ENCODE results near the gene B3GNT5. TPM values are rescaled to one million over a fixed set of nuclear protein-coding genes. Genes with fewer than 3 reads are reported as not detected.

Gene B3GNT5
- total and polyA plus RNA-seq, 2 experiments from 2014 or later: 22.7 to 39.6 TPM

DNA sequence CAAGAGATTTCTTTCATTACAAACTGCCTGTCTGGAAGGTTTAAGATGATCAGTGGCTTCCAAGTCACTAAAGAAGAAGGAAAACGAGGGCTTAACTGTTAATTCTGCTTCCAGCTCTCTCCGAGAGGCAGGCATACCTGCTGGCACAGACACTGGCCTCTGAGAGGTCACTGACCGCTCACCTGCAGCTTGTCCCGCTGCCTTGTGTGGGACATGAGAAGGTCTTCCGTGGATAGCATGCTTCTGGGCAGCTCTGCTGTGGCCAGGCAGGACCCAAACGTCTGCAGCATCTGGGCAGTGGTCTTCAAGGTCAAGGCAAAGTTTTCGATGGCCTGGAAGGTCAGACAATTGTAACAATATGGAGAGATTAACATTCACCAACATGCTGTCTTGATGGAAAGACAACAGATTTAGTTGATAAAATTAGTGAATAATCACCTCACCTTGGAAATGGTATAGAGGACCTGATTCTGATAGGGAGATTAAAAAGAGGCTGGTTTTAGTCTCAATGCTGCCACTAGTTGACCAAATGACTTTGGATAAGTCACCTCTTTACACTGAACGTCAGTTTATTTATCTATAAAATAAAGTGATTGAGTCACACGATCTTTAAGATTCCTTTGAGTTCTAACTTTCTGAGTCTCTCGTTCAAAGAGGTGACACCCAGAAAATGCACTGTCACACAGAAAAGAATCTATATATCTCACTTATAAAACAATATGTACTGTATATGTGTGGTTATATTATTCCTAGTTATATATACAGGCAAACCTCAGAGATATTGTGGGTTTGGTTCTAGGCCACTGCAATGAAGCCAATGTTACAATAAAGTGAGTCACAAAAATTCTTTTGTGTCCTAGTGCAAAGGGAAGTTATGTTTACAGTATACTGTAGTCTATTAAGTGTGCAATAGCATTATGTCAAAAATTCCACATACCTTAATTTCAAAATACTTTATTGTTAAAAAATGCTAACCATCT lies 65.1 kb downstream of the B3GNT5 start:
- Histone ChIP-seq H3K4me2 (no peak overlapping the region), H2AFZ (no peak overlapping the region), H3K27ac (no peak overlapping the region), H3K27me3 (no peaks in the 10 kb centered on the region), H3K4me1 (ENCODE audit: insufficient read depth) (no peaks in the 10 kb centered on the region), H4K20me1 (ENCODE audit: insufficient read depth, poor library complexity, severe bottlenecking) (no peaks in the 10 kb centered on the region), H3K9me3 (ENCODE audit: low read depth) (no peaks in the 10 kb centered on the region), H3K36me3 (replicated peaks; ENCODE audit: insufficient read depth, low read depth) (no peaks in the 10 kb centered on the region), H3K9me2 (replicated peaks; ENCODE audit: insufficient read depth) (no peaks in the 10 kb centered on the region), H3K79me2 (no peaks in the 10 kb centered on the region), H3K4me3 (no peak overlapping the region)
- no peak for DNase-seq (ENCODE audit: low spot score)
- 85% methylated on average over 10 of the region's 10 CpGs for WGBS (ENCODE audit: low lambda C conversion rate, missing lambda C conversion rate)
- no peak for TF ChIP-seq EZH2phosphoT487 (IDR thresholded peaks at IDR 0.05; ENCODE audit: low read depth, severe bottlenecking, unreplicated experiment)
- TF ChIP-seq, protein P1, sequence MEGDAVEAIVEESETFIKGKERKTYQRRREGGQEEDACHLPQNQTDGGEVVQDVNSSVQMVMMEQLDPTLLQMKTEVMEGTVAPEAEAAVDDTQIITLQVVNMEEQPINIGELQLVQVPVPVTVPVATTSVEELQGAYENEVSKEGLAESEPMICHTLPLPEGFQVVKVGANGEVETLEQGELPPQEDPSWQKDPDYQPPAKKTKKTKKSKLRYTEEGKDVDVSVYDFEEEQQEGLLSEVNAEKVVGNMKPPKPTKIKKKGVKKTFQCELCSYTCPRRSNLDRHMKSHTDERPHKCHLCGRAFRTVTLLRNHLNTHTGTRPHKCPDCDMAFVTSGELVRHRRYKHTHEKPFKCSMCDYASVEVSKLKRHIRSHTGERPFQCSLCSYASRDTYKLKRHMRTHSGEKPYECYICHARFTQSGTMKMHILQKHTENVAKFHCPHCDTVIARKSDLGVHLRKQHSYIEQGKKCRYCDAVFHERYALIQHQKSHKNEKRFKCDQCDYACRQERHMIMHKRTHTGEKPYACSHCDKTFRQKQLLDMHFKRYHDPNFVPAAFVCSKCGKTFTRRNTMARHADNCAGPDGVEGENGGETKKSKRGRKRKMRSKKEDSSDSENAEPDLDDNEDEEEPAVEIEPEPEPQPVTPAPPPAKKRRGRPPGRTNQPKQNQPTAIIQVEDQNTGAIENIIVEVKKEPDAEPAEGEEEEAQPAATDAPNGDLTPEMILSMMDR (IDR thresholded peaks at IDR 0.05; ENCODE audit: poor library complexity): no peak
- TF ChIP-seq EZH2 (IDR thresholded peaks at IDR 0.05; ENCODE audit: borderline replicate concordance): no peak

GRCh38 chr3:183318877-183319276 lies 65.8 kb downstream of the B3GNT5 start:
- DNase-seq (ENCODE audit: low spot score): no peak
- no peak overlapping the region for H3K4me3 ChIP-seq
- no peaks in the 10 kb centered on the region for H3K79me2 ChIP-seq
- H3K9me3 ChIP-seq (ENCODE audit: low read depth): no peaks in the 10 kb centered on the region
- H2AFZ ChIP-seq: no peak overlapping the region
- TF ChIP-seq EZH2 (IDR thresholded peaks at IDR 0.05; ENCODE audit: borderline replicate concordance) (no peak), EZH2phosphoT487 (IDR thresholded peaks at IDR 0.05; ENCODE audit: low read depth, severe bottlenecking, unreplicated experiment) (no peak)
- TF ChIP-seq, protein P1 (IDR thresholded peaks at IDR 0.05; ENCODE audit: poor library complexity): no peak
- H3K4me2 ChIP-seq: no peak overlapping the region
- H3K4me1 ChIP-seq (ENCODE audit: insufficient read depth): no peaks in the 10 kb centered on the region
- no peaks in the 10 kb centered on the region for H3K36me3 ChIP-seq (replicated peaks; ENCODE audit: insufficient read depth, low read depth)
- no peaks in the 10 kb centered on the region for H3K9me2 ChIP-seq (replicated peaks; ENCODE audit: insufficient read depth)
- H3K27me3 ChIP-seq: no peaks in the 10 kb centered on the region
- WGBS (ENCODE audit: low lambda C conversion rate, missing lambda C conversion rate): 90% methylated on average over 5 of the region's 5 CpGs
- no peak overlapping the region for H3K27ac ChIP-seq
- no peaks in the 10 kb centered on the region for H4K20me1 ChIP-seq (ENCODE audit: insufficient read depth, poor library complexity, severe bottlenecking)

GRCh38 chr3:183319371-183319770 lies 66.3 kb downstream of the B3GNT5 start:
- Histone ChIP-seq H3K27ac (no peak overlapping the region), H4K20me1 (ENCODE audit: insufficient read depth, poor library complexity, severe bottlenecking) (no peaks in the 10 kb centered on the region), H2AFZ (no peak overlapping the region), H3K27me3 (no peaks in the 10 kb centered on the region), H3K4me1 (ENCODE audit: insufficient read depth) (no peaks in the 10 kb centered on the region), H3K9me3 (ENCODE audit: low read depth) (no peaks in the 10 kb centered on the region), H3K9me2 (replicated peaks; ENCODE audit: insufficient read depth) (no peaks in the 10 kb centered on the region), H3K79me2 (no peaks in the 10 kb centered on the region), H3K4me2 (no peak overlapping the region), H3K36me3 (replicated peaks; ENCODE audit: insufficient read depth, low read depth) (no peaks in the 10 kb centered on the region), H3K4me3 (no peak overlapping the region)
- TF ChIP-seq EZH2phosphoT487 (IDR thresholded peaks at IDR 0.05; ENCODE audit: low read depth, severe bottlenecking, unreplicated experiment) (no peak), EZH2 (IDR thresholded peaks at IDR 0.05; ENCODE audit: borderline replicate concordance) (no peak)
- TF ChIP-seq, protein P1 (IDR thresholded peaks at IDR 0.05; ENCODE audit: poor library complexity): no peak
- no peak for DNase-seq (ENCODE audit: low spot score)

Small RNAs within 50 kb of the gene (small RNA-seq; reads per million reads assigned to genes)
- not detected for gene RNA5SP151

Other genes with a start within 250 kb of the B3GNT5 start
- gene MCCC1, start 153.8 kb upstream of the B3GNT5 start, total RNA-seq: 30.8 and 32.1 TPM in 2 replicates
- gene MCCC1, start 153.8 kb upstream of the B3GNT5 start, polyA plus RNA-seq: 31.3 and 37.7 TPM in 2 replicates
- 0.52 and 0.60 TPM in 2 replicates for gene LAMP3, start 90.5 kb upstream of the B3GNT5 start, total RNA-seq
- gene LAMP3, start 90.5 kb upstream of the B3GNT5 start, polyA plus RNA-seq: 0.99 and 1.5 TPM in 2 replicates
- 0.40 and 0.63 TPM in 2 replicates for gene MCF2L2, start 175.4 kb downstream of the B3GNT5 start, total RNA-seq
- gene MCF2L2, start 175.4 kb downstream of the B3GNT5 start, polyA plus RNA-seq: 0.10 and 0.17 TPM in 2 replicates

All from hepatocyte (in vitro differentiated cells).